GM21825 (cell line): Measurements from ENCODE around the gene GPANK1.
A peak's percentile ranks its signal among the peaks of the same experiment; 100 is the strongest.

Experiments
- ATAC-seq: cut with Tn5 transposase; IDR thresholded peaks from one replicate; pipeline ENCODE4 v1.9.1; 2021; ENCODE audit warnings: mild to moderate bottlenecking, moderate library complexity; ENCODE audit not compliant: unreplicated experiment

The GPANK1 gene

DNA sequence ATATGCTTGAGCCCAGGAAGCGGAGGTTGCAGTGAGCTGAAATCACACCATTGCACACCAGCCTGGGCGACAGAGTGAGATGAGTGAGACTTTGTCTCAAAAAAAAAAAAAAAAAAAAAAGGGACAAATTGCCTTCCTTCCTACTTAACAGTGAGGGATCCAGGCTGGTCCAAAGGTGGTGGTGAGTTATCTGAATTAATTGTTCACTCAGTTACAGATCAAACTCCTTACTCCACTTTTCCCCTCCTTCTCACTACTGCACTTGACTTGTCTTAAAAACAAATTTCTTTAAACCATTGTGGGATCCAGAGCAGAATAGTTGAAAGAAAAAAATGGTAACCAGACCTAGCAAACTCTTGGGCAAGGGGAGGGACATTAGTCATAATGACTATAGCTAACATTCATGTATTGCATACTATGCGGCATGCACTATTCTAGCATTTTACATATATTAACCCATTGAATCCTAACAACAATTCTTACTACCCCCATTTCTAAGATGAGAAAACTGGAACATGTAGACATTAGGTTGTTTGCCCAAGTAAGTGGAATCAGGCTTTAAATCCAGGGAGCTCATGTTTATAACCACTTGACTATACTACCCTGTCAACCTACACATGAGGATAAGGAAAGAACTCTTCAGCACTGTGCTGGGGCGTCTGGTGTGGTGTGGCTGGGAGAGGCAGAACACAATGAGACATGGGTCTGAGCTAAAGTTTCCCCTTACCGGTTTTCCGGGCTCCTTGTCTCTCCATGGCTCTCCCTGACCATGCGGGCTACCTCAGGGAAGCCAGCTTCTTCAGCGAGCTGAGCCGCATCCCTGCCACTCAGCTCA, 1.5 kb downstream of the GPANK1 start:
- ATAC-seq = no peak

DNA sequence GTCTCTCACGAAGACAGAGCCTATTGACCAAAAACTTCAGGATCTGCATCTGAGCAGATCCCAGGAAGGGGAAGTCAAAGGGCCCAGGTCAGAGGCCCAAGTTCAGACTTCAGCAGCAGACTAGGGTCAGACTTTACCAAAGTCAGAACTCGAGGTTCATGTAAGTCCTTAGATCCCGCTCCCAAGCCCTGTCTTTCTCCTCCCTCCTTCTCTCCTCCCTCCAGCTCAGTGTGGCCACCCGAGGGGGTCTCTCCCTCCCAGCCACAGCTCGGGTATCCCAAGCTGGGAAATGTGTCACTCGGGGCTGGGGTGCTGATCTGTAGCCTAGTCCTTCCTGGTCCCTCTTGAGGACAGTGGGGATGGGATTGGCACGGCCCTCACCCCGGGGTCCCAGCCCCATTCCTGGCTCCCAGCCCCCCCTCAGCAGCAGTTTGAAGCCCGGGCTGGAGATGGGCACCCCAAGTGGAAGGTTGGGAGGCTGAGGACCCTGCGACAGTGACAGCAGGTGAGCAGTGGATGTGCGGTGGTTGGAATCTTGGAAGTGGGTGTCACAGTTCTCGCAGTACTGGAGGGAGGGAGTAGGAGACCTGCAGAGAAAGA, 2.6 kb downstream of the GPANK1 start:
- ATAC-seq = no peak

DNA sequence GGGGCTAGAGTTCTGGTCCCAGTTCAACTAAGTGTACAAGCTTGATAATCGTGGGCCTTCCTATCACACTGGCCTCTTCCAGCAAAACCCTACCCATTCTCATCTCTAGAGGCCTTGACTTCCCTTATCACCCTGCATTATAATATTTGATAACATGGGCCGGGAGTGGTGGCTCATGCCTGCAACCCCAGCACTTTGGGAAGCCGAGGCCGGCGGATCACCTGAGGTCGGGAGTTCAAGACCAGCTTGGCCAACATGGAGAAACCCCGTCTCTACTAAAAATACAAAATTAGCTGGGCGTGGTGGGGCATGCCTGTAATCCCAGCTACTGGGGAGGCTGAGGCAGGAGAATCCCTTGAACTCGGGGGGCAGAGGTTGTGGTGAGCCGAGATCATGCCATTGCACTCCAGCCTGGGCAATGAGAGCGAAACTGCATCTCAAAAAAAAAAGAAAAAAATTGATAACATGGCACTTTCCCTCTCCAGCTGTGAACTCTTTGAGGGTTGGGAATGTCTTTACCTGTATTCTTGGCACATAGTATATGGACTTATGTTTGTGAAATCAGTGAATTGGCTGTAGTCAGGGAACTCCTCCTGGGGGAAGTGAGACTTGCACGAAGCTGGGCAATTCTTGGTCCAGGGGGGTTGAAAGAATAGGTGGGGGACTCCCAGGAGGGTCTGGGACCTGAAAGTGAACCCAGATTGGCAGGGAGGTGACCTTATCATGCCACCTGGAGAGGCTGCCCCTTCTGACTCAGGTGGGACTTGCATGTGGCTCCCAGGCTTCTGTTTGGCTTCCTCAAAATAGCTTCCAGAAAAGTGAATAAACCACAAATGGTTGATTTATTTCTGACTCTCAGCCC, 3.3 kb downstream of the GPANK1 start:
- ATAC-seq = no peak

DNA sequence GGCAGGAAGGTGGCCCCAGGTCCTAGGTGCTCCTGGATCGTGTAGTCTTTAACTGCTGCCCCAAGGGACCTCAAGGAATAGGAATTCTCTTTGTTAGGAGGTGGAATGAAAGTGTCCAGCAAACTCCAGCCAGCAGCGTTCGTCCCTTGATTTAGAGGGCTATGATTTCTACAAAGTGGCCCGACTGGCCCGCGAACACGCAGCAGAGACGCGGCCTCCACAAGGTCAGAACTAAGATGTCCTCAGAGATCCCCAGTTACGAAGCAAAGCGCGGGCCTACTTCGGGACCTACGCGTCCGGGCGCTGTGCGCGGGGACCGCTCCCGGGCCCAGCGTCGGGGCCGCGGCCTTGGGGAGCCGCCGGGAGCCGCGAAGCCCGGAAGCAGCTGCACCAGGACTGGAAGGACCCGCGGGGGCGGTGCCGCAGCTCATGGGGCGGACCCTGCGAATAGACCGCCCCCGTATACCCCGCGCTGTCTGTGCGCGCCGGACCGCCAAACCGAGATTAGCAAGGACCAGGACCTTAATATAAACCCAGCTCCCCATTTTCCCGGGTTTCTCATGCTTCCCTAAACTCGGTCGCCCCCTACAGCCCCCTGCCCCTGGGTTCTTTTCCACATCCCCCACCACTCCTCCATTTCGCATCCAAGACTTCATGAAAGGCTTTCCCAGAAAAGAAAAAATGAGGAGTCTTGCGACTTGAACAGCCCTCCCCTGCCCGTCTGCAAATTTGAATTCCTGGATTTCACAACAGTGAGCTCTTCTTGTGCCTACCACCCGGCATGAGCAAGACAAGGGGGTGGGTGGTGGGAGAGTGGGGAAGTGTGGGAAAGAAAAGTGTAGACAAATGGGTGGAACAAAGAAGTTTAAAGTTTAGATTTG, 4.2 kb downstream of the GPANK1 start, which contains the start of gene C6orf47:
C6orf47 (minus strand) TSS at position 398 of the 881 bp plus-strand sequence. CDS start 831 bp downstream, outside the sequence.
- ATAC-seq = peak; percentile 39

DNA sequence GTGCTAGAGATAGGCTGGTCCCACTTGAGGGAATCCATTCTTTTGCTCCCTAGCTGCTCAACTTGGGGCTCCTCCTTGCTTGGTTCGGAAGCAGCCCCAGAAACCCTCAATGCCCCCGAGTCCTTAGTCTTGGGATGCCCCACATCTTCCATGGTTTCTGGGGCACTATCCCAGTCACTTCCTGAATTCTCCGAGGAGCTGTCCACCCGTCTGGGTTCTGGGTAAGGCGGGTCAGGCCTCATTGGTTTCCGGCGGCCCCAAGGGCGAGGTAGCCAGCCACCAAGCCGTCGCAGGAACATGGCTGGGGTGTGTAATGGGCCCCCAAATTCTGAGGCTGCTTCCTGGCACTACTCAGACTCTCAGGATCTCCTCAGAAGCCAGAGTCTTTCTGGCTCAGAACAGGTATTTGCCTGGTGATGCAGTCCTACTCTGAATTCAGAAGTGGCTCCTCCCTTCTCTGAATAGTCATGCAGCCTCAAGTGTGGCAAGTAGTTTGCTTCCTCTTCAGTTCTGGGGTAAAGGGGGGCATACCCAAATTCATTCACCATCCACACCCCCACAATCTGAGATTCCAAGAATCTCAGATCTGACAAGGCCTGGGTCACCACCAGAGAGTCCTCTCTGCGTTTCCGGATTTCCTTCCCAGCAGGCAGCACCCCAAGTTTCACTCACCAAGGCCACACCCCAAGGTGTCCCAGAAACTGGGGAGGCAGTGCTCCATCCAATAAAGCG, 5.0 kb downstream of the GPANK1 start:
- ATAC-seq = no peak

DNA sequence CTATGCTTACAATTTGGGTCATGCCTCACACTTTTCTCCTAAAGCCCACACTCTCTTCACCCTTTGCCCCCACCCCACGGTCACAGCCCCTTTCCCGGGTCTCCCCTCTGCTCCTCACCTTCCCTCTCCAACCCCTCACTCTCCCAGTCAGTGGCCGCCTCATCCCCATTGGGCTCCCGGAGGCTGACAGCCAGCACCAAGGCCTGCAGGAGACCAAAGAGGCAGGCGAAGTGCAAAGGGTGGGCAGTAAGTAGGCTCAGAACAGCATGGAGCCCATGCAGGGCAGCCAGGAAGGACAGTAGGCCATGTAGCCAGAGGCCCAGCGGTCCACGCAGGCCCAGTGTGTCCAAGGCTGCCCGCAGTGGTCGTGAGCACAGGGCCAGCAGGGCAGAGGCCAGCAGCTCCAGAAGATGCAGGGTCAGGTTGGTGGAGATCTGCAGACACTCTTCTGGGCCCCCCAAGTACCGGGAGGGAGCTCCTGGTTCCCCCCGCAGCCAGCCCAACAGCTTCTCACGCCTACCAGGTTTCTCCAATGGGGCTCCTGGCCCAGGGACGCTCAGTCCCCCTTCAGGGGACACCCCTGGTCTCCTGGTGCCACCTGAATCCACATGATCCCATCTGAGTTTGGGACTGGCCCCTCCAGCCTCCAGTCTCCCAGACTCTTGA, 5.7 kb downstream of the GPANK1 start:
- no peak for ATAC-seq

DNA sequence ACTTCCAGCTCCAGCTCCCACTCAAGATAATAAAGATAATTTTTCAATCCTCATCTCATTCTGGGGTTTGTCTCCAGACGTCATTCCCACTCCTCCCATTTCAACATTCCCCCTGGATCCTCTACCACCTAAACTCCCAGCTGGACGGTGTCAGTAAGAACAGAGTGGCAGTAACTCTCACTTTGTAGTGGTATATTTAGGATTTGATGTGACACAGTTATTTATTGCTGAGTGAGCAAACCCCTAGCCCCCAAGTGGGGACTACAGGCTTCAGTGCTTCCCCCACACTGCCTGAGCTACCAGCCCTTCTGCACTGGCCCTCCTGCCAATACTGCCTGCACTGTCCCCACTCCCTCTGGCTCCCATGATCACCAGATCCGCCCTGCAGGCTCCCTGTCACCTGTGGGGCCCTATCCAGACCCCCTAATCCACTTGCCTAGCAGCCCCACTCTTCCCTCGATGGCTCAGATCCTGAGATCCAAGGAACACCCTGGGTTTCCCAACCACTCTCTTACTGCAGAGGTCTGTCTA, 6.6 kb downstream of the GPANK1 start:
- no peak for ATAC-seq

DNA sequence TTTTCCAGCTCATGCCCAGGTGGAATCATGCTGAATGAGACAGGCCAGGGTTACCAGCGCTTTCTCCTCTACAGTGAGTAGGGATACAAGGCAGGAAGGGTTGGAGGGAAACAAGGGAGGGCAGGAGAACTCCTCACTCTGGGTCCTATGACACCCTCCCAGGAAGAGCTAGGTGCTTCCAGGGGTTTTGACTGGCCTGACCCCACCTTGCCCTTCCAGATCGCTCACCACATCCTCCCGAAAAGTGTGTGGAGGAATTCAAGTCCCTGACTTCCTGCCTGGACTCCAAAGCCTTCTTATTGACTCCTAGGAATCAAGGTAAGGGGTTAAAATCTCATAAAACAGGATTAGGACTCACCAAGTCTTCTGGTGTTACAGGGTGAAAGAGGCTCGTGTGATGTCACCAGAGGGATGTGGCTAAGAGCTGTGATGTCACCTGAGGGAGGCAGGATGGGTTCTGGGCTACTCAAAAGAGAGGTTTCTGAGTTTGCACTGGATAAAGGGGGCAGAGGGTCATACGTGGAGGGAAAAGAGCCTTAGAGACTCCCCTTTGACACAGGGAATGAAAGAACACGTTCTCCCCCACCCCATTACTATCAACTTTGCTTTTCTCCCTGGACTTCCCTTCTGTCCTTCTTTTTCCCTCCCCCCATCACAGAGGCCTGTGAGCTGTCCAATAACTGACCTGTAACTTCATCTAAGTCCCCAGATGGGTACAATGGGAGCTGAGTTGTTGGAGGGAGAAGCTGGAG, 7.2 kb downstream of the GPANK1 start:
- ATAC-seq = no peak

DNA sequence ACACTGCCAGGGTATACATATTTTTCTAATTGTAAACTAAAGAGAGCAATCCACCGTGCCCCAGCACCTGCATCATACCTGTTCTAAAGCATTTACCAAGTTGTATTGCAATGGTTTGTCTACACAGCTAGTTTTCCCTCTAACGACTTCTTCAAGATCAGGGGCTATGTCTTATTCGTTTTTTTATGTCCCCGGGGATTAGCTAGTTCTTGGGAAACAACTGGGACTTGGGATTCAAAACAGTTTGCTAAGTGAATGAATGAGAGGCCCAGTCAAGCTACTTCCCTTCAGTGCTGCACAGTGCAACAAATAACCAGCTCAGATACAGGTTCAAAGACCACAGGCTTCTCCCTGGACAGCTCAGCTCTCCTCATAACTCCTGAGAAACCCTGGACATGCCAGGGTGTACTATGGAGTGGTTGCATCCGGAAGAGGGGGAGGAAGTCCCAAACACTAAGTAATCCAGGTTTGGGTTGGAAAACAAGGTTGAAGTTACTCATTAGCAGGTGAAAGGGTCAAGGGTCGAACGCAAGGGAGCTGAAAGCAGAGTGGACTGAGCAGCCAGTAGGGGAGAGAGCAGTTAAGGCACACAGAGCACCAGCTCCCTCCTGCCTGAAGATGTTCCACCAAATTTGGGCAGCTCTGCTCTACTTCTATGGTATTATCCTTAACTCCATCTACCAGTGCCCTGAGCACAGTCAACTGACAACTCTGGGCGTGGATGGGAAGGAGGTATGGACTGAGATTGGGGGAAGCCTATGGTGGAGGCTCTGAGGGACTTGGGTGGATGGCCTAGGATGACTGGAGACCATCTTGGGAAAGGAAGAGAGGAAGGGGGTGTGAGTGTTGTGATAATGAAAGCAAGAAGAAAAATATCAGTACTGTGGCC, 9.2 kb downstream of the GPANK1 start, which contains the start of gene APOM:
APOM (plus strand) TSS at position 546 of the 889 bp plus-strand sequence; CDS start at position 619, 73 bp downstream.
- ATAC-seq = no peak

DNA sequence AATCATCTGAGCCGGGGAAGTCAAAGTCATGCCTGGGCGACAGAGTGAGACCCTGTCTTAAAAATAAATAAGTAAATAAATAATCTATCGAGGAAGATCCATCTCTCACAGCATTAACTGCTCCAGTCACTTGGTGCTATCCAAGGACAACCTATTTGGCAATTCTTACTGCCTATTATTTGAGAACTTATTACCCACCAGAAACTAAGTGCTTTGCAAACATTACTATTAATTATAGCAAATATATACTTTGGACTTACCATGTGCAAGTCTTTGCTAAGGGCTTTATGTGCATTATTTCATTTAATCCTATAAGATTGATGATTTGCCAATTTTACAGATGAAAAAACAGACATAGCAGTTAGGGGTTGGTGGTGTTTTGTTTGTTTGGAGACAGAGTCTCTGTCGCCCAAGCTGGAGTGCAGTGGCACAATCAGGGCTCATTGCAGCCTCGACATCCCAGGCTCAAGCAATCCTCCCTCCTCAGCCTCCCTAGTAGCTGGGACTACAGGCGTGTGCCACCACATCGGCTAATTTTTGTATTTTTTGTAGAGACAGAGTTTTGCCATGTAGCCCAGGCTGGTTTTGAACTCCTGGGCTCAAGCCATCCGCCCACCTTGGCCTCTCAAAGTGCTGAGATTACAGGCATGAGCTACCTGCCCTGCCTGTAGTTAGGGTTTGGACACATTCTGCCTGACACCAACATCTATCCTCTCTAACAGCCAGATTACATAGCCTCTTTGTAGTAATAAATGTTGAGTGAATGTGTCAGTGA, 10.0 kb downstream of the GPANK1 start:
- ATAC-seq = no peak

DNA sequence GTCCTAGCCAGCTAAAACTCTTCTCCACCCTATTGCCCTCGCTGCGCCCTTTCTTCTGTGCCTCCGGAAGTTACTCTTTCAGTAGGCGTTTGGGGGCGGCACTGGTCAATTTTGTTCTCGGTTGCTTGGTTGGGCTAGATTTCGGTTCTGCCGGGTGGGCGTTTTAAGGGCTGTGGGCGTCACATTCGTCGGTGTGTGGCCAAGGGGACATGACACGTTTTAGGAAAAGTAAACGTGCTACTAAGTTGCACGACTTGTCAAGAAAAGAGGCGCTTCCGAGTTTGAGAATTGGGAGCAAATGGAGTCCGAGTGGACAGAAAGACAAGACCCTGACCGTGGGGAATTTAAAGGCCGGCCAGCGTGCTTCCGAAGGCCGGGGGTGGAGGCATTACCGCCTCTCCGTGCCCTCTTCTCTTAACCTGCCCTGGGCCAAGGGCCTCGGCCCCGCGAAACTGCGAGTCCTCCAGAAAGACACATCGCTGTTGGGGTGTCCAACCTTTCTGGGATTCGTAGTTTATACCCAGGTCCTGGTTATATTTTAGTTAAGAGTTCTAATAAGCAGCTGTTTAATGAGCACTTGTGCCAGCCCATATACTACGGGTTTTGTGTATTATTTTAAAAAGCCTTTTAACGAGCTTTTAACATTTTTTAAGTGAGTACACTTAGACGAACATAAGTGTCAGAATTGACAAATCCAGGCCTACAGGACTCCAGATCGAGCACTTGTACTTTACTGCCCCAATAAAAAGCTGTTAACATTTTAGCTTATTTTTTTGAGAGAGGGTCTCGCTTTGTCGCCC, 11.7 kb downstream of the GPANK1 start:
- peak; percentile 47 for ATAC-seq

DNA sequence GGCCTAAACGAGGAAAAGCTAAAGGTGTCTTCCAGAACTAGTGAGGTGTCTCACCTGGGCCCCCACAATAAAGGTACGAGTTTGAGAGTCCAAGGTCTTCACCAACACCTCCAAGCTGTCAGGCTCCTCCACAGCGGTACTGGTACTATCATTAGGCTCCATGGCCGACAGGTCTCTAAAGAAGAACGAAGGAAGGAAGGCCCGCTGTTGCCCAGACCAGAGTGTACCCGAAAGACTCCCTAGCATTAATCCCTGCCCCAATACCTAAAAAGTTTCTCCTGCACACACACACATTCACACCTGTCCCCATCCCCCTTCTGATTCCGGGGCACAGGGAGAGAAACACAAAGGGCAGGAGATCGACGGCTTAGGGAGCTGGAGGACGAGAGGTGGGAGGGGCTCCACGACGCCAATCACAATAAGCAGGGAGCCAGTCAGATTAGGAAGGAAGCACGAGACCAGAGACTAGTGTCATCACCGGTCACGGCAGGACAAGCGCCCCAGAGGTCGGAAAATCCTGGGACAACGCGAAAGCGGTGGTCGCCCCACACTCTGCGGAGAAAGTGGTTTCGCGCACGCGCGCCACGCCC, 13.1 kb downstream of the GPANK1 start:
- ATAC-seq = peak; percentile 38

DNA sequence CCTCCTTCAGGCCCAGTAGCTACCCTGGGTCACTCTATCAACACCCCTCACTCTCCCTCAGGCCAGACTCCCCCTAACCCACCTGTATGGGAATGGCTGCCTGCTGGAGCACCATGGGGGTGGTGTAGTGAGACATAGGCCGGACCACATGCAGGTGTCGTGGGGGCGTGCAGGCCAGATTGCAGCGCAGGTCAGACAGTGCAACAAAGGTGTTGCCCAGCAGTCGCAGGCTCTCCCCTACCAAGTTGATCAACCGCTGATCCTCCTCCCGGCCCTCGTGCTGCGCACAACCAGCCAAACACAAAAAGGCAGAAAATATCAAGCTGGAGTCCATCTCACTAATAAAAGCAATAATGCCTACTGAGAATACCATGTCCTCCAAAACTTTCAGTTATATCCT, 19.5 kb downstream of the GPANK1 start:
- no peak for ATAC-seq

DNA sequence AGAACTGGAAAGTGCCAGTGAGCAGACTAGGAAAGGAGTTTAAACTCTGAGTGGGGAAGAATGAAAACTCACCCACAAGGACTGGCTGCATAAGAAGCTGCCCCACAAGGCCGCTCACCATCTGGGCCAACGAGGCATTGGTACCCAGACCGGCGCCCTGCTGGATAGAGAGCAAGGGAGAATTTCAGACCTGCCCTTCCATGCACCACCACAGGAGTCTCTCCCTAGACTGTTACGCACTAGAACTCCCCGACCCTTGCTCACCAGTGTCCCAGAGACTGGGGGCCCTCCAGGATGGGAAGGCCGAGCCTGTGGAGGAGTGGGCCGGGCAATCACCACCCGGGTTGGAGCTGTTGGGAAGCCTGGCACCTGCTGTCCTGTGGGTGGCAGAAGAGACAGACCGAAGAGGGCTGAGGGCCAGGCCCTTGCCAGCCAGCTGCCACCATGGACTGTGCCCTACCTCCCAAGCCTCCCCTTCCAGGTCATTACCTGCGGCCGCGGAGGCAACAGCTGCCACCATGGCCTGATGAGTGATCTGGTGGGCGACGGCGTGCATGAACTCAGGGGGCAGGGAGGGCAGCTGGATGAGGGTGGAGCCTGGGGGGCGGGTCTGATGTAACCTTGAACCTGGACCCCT, 20.9 kb downstream of the GPANK1 start:
- ATAC-seq = no peak
